ENCODE data around the gene BBC3.

The BBC3 gene

DNA sequence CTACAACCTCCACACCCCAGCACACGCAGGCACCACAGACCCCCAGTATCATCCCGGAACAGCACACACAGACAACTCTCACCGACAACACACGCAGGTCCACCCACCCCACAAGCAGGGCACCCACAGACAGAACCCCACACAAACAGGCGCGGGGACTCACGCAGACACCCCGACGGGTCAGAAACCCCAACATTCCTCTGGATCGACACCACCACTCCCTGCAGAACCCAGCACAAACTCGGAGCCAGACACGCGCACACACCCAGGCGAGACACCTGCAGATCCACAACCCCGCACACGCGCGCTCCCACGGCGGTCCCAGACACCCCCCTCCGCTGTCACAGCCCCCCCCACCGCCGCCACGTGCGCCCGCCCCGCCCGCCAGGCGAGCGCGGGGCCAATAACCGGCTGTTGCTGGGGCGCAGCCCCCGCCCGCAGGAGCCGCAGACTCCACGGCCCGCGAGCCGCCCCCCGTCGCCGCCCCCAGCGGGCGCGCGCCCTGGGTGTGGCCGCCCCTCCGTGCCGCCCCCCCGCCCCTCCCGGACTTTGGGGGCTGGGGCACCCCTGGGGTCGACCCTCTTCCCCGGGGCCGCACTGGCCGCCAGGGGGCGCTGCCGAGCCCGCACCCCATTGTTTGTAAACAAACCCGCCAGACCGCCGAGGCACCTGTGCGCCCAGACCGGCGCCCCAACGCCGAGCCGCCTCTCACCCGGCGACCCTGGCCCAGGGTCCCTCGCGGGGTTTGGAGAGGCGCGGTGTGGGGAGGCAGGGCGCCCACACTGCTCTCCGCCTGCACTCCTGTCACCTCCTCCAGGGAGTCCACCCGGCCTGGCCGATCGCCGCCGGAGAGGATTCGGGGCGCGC is 712 bp downstream of the BBC3 start:
- peak; percentile 84 to 90 for DNase-seq

GRCh38 chr19:47229676-47230053 is 1.3 kb downstream of the BBC3 start:
- peak in 1 of 2 donors; percentile 44 for DNase-seq

DNA sequence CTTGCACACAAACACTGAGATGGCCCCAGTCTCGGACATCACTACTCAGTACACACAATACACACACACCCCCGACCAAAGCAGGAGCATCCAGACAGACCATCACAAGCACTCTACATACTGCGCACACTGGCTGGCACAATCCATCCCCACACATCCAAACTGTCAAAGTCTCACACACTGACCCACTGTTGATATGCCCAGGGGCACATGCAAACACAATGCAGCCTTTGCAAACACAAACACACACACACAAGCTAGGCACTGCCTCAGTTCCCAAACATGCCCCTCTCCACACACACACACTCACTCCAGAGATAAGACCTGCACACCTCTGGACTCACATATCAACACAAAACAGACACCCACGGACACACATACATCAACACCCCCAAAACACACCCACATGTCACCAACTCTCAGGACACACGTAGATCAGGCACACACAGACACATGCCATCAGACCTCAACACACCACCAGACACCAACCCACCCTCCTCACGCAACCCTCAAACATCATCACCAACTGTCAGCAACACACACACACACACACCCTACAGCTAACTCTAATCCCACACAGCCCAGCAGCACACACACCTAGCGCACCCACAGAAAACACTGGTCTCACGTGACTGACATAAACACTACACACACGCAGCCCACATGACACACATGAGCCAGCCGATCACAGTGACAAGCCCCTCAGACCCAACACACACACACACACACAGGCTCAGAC is 1.9 kb downstream of the BBC3 start:
- peak; percentile 39 to 67 for DNase-seq

DNA sequence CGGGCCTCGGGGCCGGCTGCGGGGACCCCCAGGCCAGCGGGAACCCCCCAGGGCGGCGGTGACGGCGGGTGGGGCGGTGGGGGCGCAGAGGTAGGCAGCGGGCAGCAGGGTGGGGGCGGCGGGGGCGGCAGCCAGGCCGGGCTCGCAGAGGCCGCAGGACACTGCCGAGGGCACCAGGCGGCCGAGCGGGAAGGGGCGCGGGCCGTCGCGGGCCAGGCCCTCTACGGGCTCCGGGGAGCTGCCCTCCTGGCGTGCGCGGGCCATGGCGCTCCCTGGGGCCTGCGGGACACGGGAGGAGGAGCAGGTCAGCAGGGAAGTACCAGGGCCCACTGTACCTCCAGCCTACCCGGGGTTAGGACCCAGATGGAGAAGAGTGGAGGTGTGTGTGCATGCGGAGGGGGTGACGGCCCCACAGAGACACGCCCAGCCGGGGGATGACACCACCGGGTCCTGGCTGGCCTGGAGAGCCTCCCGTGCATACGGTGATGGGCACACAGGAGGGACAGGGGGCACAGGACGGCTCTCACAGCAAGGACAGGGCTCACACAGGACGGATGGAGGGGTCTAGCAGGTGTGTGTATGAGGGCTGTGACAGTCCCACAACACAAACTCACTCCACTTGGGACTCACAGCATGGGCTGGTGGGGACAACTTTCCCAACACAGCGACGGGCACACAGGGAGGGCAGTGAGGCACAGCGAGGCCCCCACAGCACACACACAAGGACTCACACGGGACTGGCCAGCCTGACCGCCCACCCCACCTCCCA is 2.6 kb downstream of the BBC3 start:
- peak; percentile 44 to 59 for DNase-seq

- DNase-seq, result peak; percentile 70
Measured at GRCh38 chr19:47227352-47228167, 3.4 kb downstream of the BBC3 start.

DNA sequence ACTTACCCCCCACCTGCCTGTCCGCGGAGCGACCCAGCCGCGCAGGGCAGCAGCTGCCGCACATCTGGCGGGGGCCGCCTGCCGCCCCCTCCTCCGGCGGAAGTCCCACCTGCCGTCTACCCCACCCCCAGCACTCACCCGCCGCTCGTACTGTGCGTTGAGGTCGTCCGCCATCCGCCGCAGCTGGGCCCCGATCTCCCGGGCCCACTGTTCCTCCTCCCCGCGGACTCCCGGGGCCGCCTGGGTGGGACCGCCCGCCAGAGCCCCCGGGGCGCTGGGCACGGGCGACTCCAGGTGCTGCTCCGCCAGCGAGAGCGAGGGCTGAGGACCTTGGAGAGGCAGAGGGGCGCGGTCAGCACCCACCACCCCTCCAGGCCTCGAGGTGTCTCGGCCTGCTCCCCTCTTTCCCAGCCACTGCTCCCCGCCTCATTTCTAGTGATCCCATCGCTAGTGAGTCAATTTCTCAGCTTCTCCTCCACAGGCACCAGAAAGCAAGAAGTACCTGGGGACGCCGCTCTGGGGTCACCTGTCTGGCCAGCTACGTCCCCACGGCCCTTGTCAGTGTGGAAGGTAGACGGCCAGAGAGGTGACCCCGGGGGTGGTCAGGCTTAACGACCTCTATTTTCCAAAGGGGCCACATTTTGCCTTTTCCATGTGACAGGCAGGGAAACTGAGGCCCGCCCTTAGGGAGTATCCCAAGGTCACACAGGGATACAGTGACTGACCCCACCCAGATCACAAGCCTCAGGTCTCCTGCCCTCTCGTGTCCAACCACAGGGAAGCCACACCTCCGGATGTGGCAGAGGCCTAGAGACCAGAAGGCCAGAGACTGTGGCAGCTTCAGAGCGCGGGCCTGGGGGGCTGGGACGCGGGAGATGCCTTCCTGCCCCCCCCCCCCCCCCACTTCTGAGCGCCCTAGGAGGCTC is 4.3 kb downstream of the BBC3 start:
- peak; percentile 77 to 80 for DNase-seq

- peak; percentile 89 to 94 for DNase-seq
Measured at GRCh38 chr19:47225746-47226425, 5.1 kb downstream of the BBC3 start.

DNA sequence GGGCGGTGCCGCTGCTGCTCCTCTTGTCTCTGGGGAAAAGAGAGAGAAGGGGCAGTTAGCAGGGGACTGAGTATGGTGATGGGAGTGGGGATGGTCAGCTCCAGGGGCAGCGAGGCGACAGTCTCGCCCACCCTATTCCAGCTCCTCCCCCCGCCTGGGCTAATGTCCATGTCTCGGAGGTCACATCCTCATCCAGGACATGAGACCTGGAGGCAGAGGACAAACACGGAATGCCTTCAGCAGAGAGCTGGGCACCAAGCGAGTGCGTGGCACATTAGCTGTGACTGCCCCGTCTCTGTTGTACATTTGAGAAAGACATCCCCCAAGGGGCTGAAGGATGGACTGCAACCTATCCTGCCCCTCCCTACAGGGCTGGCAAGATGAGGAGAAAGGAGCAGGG is 9.1 kb downstream of the BBC3 start:
- DNase-seq, result no peak

GRCh38 chr19:47221080-47221841 is 9.7 kb downstream of the BBC3 start:
- no peak for DNase-seq

- no peak for DNase-seq
Measured at GRCh38 chr19:47215581-47215980, 15.4 kb downstream of the BBC3 start.

- DNase-seq, result peak; percentile 73 to 86
Measured at GRCh38 chr19:47210689-47211316, 20.2 kb downstream of the BBC3 start.

GRCh38 chr19:47210180-47210490 is 20.9 kb downstream of the BBC3 start:
- DNase-seq, result no peak

- no peak for DNase-seq
Measured at GRCh38 chr19:47209319-47210179, 21.4 kb downstream of the BBC3 start.

DNA sequence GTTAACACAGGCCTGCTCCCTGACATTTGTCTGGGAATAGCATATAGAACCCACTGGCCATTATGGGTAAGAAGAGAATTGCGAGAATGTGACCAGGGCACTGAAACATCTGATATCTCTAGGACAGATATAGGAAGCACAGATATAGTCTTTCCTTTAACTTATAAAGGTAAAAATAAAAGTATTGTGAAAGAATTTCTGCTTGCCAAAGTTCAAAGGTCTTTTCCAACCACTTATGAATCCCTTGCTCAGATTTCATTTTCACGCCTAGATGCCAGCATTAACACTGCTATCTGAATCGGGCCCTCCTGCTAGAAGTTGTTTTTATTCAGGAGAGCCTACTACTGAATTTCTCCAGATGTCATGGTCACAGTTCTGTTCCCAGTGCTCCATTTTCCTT is 27.7 kb downstream of the BBC3 start:
- DNase-seq, result no peak

- DNase-seq, result no peak
Measured at GRCh38 chr19:47200530-47200929, 30.5 kb downstream of the BBC3 start.

GRCh38 chr19:47197141-47197540 is 33.9 kb downstream of the BBC3 start:
- DNase-seq, result no peak

- DNase-seq, result no peak
Measured at GRCh38 chr19:47195434-47195833, 35.6 kb downstream of the BBC3 start.

DNA sequence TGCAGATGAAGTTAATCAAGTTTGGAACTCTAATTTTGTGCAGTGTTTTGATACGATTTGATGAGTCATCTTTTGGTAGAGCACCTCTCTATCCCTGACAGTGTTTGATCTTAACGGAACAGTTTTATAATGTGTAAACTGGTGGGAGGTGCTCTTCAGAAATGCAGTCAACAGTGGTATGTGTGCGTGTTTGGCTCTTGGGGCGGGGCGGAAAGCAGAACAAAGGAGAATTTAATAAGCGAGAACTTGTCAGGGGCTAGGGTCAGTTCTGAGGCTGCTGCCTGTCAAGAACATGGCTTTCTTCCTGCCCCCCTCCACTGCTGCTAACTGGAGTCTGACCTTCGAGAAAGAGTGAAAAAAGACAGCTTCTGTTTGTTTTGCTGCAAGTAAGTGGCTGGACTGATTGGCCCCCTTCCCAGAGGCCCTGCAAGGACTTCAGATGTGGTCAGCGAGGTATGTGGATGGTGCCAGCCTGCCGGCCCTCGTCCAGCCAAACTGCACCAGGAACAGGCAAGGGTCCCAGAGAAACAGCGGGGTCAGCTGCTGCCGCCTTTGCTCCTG is 40.8 kb downstream of the BBC3 start:
- peak; percentile 14 to 55 for DNase-seq
